OCI-LY3 (cell line): ENCODE results near the gene C8G.

Experiments
- H2AFZ ChIP-seq: fragments of 200-600, 300-600 bp; shearing (Covaris generic); 2 replicates; pipeline ENCODE4 v1.6.0; 2014; ENCODE audit warnings: antibody characterized with exemption, low read depth, low read length
- H3K27ac ChIP-seq: fragments of 200-600, 300-600 bp; sonication (generic); 2 replicates; pipeline ENCODE4 v1.5.1; 2014; ENCODE audit warnings: mild to moderate bottlenecking, low read length, moderate library complexity, mixed read lengths
- H3K27me3 ChIP-seq: fragments of 200-600, 300-600 bp; sonication (generic); 2 replicates; pipeline ENCODE4 v1.6.1; 2014; ENCODE audit warnings: low read depth, low read length, mixed read lengths
- H3K36me3 ChIP-seq: fragments of 200-600, 300-600 bp; sonication (generic); replicated peaks from 2 replicates; pipeline ENCODE3; 2014; ENCODE audit warnings: low read depth, low read length, mixed read lengths
- H3K4me1 ChIP-seq: fragments of 300-600, 200-600 bp; sonication (generic); 2 replicates; pipeline ENCODE4 v1.6.1; 2014; ENCODE audit warnings: low read length, mixed read lengths
- H3K4me2 ChIP-seq: fragments of 200-600, 300-600 bp; sonication (generic); 2 replicates; pipeline ENCODE4 v1.6.1; 2014; ENCODE audit warnings: low read length, mixed read lengths
- H3K4me3 ChIP-seq: fragments of 300-600, 200-600 bp; sonication (generic); 2 replicates; pipeline ENCODE4 v1.5.1; 2014; ENCODE audit warnings: antibody characterized with exemption, mild to moderate bottlenecking, low read length, moderate library complexity
- H3K79me2 ChIP-seq: fragments of 300-600, 200-600 bp; shearing (Covaris generic); 2 replicates; pipeline ENCODE4 v1.6.1; 2014; ENCODE audit warnings: mild to moderate bottlenecking, low read length, mixed read lengths
- H3K9ac ChIP-seq: fragments of 300-600, 200-600 bp; shearing (Covaris generic); 2 replicates; pipeline ENCODE4 v1.6.0; 2014; ENCODE audit warnings: mild to moderate bottlenecking, low read length, moderate library complexity
- H3K9me3 ChIP-seq: fragments of 200-600, 300-600 bp; shearing (Covaris generic); 2 replicates; pipeline ENCODE4 v1.6.1; 2014; ENCODE audit warnings: low read length, mixed read lengths; ENCODE audit not compliant: insufficient read depth
- H4K20me1 ChIP-seq: fragments of 200-600, 300-600 bp; sonication (generic); 2 replicates; pipeline ENCODE4 v1.6.1; 2016; ENCODE audit warnings: low read length, mixed read lengths; ENCODE audit not compliant: insufficient read depth
- EZH2phosphoT487 ChIP-seq: fragments of 200-600 bp; shearing (Covaris generic); IDR thresholded peaks from 2 replicates; pipeline ENCODE4 v1.6.1; 2018; ENCODE audit warnings: antibody characterized with exemption, mixed run types, low read depth
- TF ChIP-seq, protein P1 (sequence below): fragments of 200-600, 300-600 bp; sonication (generic); IDR thresholded peaks from 2 replicates; pipeline ENCODE4 v1.5.1; 2014; ENCODE audit warnings: antibody characterized with exemption, low read length, low read depth

Gene C8G

DNA sequence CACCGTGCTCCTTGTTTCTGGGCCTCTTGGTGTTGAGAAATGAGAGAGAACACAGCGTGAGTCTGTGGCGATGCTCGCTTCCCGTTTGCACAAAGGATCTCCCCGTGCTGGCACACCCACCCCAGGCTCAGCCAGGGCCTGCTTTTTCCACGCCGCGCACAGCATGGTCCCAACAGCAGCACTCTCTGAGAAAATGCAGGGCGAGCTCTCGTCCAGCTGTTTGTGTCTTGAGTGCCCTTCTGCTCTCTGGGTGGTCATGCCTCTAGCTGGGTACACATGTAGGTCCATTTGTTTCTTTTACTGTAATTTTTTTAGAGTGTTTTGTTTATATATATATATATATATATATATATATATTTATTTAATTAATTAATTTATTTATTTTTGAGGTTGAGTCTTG is 27.1 kb upstream of the C8G start:
- no peak overlapping the region for H3K4me2 ChIP-seq
- no peaks in the 10 kb centered on the region for H3K9me3 ChIP-seq
- no peaks in the 10 kb centered on the region for H3K27me3 ChIP-seq
- H3K36me3 ChIP-seq = peaks cover 54% of the 10 kb centered on the region
- peaks cover 3% of the 10 kb centered on the region; the same call in 1 of the 2 replicates for H3K79me2 ChIP-seq
- no peak for TF ChIP-seq EZH2phosphoT487
- TF ChIP-seq, protein P1, sequence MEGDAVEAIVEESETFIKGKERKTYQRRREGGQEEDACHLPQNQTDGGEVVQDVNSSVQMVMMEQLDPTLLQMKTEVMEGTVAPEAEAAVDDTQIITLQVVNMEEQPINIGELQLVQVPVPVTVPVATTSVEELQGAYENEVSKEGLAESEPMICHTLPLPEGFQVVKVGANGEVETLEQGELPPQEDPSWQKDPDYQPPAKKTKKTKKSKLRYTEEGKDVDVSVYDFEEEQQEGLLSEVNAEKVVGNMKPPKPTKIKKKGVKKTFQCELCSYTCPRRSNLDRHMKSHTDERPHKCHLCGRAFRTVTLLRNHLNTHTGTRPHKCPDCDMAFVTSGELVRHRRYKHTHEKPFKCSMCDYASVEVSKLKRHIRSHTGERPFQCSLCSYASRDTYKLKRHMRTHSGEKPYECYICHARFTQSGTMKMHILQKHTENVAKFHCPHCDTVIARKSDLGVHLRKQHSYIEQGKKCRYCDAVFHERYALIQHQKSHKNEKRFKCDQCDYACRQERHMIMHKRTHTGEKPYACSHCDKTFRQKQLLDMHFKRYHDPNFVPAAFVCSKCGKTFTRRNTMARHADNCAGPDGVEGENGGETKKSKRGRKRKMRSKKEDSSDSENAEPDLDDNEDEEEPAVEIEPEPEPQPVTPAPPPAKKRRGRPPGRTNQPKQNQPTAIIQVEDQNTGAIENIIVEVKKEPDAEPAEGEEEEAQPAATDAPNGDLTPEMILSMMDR = no peak
- H4K20me1 ChIP-seq = no peaks in the 10 kb centered on the region
- no peak overlapping the region for H2AFZ ChIP-seq
- no peak overlapping the region for H3K27ac ChIP-seq
- no peak overlapping the region for H3K9ac ChIP-seq
- no peak overlapping the region for H3K4me3 ChIP-seq
- no peaks in the 10 kb centered on the region for H3K4me1 ChIP-seq

DNA sequence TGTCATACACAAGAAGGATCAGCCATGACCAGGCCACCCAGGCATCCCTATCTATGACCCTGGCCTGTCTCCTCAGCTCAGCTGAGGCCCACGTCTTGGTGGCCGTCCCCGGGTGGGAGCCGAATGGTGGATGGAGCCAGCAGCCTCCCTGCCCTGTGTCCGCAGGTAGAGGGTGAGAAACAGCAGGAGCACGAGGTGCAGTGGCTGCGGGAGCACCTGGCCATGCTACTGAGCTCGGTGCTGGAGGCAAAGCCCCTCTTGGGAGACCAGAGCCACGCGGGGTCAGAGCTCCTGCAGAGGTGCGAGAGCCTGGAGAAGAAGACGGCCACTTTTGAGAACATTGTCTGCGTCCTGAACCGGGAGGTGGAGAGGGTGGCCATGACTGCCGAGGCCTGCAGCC is 25.0 kb upstream of the C8G start:
- Histone ChIP-seq H3K4me2 (no peak overlapping the region), H3K9ac (no peak overlapping the region), H3K79me2 (no peaks in the 10 kb centered on the region), H3K9me3 (no peaks in the 10 kb centered on the region), H3K36me3 (peaks cover 50% of the 10 kb centered on the region), H3K27me3 (no peaks in the 10 kb centered on the region), H4K20me1 (no peaks in the 10 kb centered on the region), H3K4me1 (no peaks in the 10 kb centered on the region), H3K4me3 (no peak overlapping the region), H2AFZ (no peak overlapping the region), H3K27ac (no peak overlapping the region)
- no peak for TF ChIP-seq EZH2phosphoT487
- TF ChIP-seq, protein P1 = no peak

DNA sequence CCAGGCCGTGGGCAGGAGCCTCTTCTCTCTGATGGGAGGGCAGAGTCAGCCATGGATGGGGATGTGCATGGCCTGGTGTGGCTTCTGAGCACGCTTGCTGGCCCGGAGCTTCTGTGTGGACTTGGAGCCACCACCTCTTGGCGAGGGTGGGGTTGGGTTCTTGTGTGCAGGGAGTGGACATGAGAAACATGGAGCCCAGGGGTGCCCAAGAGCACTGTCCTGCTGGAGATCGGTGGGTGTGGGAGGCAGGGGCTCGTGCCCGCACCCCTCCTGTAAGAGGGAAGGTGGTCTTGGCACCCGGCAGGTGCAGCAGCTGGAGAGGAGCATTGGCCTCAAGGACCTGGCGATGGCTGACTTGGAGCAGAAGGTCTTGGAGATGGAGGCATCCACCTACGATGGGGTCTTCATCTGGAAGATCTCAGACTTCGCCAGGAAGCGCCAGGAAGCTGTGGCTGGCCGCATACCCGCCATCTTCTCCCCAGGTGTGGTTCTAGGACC is 24.3 kb upstream of the C8G start:
- H3K27me3 ChIP-seq = no peaks in the 10 kb centered on the region
- H3K36me3 ChIP-seq = peaks cover 46% of the 10 kb centered on the region
- no peak overlapping the region for H2AFZ ChIP-seq
- H4K20me1 ChIP-seq = no peaks in the 10 kb centered on the region
- H3K79me2 ChIP-seq = no peaks in the 10 kb centered on the region
- no peak overlapping the region for H3K27ac ChIP-seq
- H3K9me3 ChIP-seq = no peaks in the 10 kb centered on the region
- no peak for TF ChIP-seq EZH2phosphoT487
- TF ChIP-seq, protein P1 = no peak
- no peak overlapping the region for H3K4me2 ChIP-seq
- H3K4me3 ChIP-seq = no peak overlapping the region
- no peak overlapping the region for H3K9ac ChIP-seq
- no peaks in the 10 kb centered on the region for H3K4me1 ChIP-seq

DNA sequence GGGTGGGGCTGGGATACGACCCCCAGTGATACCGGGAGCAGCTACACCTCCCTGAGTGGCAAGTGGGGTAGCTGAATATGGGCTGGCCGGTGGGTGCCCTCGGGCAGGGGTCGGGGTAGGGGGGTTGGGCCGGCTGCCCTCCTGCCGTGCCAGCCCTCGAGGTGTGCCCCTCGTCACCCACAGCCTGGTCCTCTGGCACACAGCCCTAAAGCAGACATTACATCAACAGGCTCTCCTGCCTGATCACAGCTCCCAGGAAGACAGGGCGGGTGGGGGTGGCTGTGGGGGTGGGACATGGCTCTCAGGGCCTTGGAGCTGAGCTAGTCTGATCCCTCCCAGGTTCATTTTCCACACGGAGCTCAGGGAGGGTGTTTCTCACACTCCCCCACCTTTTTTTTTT is 23.7 kb upstream of the C8G start:
- Histone ChIP-seq H3K36me3 (peaks cover 47% of the 10 kb centered on the region), H3K79me2 (no peaks in the 10 kb centered on the region)

More for the DNA sequence above, 23.7 kb upstream of the C8G start:
- no peak for TF ChIP-seq EZH2phosphoT487
- TF ChIP-seq, protein P1 = no peak
- Histone ChIP-seq H3K4me2 (no peak overlapping the region), H3K9me3 (no peaks in the 10 kb centered on the region), H3K9ac (no peak overlapping the region), H2AFZ (no peak overlapping the region), H3K4me3 (no peak overlapping the region), H3K4me1 (no peaks in the 10 kb centered on the region), H3K27ac (no peak overlapping the region), H4K20me1 (no peaks in the 10 kb centered on the region), H3K27me3 (no peaks in the 10 kb centered on the region)
